GM19455 (cell line): ENCODE results near the gene CCL11.

ENCODE experiments used
- ATAC-seq: cut with Tn5 transposase; IDR thresholded peaks from one replicate; pipeline ENCODE4 v1.9.1; 2021; ENCODE audit not compliant: unreplicated experiment

The CCL11 gene

DNA sequence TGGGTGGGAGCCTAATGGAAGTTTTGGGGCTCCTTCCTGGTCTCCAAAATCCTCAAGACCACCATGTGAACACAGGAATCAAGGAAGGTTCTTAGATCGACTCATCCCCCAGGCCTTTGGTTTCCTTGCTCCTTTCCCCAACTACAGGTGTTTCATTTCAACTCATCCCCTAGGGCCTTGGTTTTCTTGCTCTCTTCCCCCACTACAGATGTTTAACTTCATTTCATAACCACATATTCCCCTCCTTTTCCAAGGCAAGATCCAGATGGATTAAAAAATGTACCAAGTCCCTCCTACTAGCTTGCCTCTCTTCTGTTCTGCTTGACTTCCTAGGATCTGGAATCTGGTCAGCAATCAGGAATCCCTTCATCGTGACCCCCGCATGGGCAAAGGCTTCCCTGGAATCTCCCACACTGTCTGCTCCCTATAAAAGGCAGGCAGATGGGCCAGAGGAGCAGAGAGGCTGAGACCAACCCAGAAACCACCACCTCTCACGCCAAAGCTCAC, at the start of gene CCL11:
Gene CCL11, plus strand, starts transcription at position 457 of the 507 bp plus-strand sequence. CDS start 67 bp downstream, outside the sequence.
- no peak for ATAC-seq

DNA sequence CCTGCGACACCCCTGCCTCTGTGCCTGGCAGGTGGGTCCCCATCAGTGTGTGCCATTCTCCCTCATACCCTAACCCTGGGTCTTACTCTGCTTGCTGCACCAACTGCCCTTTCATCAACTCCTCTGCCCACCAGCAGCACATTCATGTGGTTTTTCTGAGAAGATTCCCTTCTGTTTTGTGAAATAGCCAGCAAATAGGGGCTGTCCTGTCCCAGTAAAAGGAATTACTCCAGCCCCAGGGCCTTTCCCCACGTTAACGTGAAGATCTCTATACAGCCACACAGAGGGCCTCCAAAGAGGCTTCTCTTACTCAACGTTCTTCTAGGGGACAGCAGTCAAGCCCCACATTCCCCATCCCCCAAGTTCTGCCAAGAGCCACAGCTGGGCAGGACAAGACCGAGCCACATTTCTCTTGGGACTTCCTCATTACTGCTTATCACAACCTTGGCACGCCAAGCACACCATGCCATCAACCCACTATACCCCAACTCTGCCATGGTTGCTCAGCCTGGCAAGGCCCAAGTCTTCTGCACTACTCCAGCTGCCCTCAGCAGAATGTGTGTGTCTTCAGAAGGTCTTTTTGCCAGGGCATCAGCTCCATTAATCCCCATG, 49.2 kb upstream of the CCL11 start:
- no peak for ATAC-seq

DNA sequence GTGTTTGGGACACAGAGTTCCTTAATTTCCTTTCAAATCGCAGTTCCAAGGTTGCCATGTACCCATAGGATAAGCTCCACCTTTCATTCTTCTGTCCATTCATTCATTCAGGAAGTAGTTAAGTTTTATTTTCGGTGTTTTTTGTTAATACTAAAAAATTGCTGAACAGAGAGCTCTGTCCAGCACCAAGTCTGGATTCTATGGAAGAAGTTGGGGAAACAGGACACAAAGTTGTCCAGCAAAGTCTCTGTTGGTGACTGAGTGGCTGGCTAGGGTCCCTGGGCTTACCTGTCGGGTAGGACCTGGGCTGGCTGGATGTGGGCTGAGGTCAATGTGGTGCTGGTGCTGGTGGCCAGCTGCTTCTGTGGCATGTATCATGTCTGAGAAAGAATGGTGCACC, 48.1 kb upstream of the CCL11 start:
- no peak for ATAC-seq

DNA sequence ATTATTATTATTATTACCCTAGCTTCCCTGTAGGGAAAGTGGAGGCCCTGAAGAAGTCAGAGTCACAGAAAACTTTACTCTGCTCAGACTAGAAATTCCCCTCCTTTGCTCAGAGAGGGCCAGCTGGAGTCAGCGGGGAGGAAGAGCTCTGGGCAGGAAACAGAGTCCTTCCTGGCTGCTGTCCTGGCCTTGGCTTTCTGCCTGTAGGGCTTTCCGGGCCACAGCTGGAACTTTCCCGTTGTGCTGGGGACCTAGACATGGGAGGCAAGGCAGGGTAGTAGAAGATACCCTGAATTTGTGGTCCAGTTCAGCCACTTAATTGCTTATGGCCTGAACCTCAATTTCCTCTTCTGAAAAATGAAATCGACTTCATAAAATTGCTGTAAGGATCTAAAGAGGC, 44.5 kb upstream of the CCL11 start:
- no peak for ATAC-seq

DNA sequence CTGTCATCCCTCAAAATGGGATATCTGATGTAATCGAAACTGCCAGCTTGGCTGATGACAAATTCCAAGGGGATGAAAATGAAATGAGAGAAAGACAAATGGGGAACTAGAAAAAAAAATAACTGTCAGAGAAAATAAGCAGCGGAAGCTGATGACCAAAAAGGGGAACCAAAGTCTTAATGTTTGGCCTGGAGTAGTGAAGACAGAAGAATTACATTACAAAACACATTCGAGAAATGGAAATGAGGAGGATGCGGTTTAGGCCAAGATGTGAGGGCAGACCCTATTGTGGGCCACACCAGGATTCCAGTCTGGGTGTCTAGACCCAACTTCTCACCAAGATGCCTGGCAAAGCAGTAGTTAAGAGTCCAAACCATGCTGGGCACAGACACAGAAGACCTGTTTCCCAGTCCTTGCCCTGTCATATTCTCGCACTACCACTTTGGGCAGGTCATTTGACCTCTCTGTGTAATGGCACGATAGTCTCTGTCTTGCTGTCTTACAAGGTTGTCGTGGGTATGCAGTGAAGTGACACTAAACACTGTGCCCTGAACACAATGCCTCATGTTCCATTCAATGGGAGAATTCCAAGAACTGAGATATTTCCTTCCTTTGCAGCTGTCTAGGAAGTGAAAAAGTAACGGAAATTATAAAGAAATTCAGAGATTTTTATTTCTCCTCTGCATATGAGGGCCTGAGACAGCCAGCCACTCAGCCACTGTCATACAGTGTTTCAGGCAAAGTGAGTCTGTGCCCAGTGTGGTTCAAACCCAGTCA, 42.8 kb upstream of the CCL11 start:
- ATAC-seq: no peak

DNA sequence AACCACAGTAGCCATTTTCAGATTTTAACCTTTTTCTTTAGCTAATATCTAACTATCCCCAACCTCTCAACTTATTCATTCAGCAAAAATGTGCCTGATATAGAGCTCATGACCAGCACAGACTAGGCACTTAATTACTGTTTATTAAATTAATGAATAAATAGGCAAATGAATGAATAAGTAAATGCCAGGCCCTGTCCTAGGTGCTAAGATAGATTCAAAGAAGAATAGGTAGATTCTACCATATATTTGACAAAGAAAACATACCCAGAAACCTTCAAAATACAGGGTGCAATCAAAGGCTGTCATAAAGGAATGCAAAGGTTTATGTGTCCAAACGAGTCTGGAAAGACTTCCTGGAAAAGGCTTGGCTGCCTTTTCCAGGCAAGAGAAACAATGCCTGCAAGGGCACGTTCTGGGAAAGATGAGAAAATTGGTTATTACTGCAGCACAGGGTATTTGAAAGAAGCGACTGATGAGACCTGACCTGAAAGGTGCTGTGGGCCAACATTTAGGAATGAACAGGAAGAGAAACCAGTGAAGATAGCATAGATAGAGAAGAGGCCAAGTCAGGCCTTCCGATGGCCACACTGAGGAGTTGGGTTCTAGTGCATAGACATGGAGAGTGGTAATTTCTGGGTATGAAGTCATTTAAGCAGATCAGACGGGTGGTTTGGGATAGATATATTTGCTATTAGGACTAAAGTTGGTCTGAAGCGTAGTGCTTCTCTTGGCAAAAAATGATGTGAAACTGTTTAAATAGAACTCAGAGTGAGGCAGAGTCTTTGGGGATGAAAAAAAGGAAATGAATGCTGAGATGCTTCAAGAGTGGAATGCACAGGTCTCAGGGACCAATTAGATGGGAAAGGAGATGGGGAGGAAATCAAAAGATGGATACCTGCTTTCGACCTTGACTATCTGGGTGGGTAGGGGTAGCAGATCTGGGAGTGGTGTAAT, 41.9 kb upstream of the CCL11 start:
- no peak for ATAC-seq

DNA sequence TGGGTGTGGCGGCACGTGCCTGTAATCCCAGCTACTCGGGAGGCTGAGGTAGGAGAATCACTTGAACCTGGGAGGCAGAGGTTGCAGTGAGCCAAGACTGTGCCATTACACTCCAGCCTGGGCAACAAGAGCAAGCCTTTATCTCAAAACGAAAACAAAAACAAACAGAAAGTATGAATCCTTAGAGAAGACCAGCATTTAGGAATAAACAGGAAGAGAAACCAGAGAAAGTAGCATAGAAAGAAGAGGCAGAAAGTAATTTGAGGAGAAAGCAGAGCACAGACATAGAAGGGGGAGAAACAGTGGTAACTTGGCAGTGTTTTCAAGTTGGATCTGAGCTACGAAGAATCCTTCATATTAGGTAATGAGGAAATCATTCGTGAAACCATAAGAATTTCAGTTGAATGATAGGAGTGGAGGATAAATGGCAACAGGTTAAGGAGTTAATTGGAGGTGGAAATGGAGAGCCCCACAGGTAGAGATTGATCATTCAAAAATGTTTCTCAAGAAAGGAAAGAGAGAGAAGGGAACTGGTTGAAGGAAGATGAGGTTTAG, 40.1 kb upstream of the CCL11 start:
- ATAC-seq: no peak

DNA sequence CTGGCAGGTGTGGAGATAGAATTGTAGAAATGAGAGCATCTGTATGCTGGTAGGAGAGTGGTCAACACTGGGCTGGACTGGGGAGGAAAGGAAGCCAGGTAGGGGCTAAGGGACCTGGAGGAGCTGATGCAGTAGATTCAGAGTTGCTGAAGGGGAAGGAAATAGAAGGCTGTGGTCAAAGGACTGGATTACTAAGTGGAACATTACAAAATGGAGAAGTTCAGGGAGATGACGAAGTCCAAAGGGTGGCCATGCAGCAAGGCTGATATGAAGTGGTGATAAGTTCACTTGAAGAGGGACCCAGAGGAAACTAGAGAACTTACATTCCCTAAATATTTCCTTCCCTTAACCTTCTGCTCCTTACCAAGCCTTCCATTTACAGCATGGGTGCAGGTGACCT, 39.1 kb upstream of the CCL11 start:
- no peak for ATAC-seq

DNA sequence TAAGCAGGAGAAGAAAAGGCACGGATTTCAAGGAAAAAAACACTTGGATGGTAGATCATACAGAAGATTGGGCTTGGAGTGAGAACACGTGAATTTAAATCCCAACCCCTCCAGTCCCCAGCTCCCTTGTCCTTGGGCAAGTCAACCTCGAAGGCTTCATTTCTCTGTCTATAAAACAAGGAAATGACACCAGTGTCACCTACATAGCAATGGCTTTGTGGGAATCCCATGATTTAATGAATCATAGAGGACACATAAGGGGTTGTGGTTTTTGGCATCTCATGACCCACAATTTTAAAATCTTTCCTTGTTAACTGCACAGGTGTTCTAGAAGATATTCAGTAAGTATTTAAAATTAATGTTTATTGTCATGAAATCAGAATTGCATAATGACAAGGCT, 38.7 kb upstream of the CCL11 start:
- ATAC-seq: no peak

DNA sequence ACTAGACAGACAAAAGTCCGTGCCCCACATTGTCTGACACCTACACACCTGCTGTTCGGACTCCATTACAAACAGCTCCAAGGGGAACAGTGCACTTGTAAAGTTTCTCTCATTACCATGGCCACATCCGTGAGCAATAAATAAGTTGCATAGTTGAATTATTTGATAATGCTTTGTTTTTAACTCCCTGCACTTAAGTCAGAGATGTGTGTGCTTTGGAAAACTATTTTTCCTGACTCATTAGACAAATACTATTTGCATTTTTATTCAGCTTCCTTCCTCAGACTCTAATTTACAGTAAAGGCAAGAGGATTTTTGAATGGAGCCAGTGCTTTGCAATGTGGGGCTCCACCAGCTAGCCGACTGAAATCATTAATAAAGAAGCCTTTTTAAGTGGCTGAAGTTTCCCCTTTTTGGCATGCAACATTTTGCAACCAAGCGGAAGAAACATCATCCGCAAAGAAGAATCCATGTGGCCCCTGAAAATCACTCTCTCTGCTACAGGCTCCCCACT, 37.0 kb upstream of the CCL11 start:
- ATAC-seq: no peak

DNA sequence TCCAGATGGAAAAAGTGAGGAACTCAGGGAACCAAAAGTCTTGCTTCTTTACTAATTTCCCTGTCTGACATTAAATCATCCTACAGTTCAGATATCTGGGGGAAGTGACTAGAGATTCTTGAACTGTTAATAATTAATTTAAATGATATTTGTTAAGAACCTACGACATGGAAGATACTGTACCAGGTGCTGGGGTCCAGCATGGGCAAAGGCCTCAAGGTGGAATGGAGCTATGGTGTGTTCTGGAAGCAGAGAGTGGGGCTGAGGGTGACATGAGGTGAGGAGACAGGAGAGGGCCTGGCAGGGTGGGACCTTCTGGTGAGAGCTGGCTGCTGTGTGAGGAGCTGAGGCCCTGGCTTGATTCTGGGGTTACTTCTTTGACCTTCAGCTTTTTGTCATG, 36.5 kb upstream of the CCL11 start:
- no peak for ATAC-seq

DNA sequence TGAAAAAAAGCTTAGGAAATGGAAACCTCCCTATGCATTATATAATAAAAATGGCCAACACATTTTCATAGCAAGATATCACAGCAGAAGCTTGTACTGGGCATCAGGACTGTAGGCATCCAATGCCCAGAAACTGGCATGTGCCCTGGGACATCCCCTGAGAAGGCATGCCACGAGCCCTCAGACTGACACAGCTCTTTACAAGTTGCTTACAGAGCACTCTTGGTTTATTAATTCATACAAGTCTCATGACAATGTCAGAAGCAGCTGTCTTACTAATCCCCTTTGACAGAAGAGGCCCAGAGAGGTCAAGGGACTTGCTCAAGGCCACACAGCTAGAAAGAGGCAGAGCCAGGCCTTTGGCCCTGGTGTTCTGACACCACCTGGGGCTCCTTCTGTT, 36.1 kb upstream of the CCL11 start:
- ATAC-seq: no peak

DNA sequence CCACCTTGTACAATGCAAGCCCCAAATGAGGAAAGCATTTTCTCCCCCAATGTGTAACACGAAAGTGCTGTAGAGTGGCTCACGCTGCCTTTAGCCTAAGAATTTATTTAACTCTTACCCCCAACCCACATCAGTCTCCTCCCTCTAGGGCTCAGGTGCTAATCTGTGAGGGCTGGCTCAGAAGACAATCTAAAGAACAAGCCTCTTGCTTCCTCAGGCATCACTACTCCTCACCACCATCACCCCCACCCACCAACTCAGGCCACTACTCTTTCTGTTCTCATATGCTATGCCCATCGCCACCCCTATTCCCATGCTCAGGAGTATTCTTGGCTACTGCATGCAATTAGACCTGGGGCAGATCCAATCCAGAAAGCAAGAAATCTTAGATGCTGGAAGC, 34.4 kb upstream of the CCL11 start:
- no peak for ATAC-seq

DNA sequence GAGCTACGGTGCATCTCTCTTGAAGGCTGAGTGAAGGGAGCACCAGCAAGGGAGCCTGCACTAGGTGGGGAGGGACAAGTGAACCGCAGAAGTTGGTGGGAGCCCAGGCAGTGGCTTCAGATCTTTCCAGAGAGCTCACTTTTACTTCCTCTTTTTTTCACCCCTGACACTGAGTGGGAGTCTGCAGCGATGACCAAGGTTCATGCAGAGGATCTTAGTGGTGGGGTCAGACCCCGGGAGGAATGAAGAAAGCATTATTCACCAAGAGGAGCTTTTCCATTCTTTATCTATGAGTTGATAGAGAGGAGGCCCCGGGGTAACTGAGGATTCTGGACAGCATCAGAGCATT, 33.5 kb upstream of the CCL11 start:
- ATAC-seq: no peak

DNA sequence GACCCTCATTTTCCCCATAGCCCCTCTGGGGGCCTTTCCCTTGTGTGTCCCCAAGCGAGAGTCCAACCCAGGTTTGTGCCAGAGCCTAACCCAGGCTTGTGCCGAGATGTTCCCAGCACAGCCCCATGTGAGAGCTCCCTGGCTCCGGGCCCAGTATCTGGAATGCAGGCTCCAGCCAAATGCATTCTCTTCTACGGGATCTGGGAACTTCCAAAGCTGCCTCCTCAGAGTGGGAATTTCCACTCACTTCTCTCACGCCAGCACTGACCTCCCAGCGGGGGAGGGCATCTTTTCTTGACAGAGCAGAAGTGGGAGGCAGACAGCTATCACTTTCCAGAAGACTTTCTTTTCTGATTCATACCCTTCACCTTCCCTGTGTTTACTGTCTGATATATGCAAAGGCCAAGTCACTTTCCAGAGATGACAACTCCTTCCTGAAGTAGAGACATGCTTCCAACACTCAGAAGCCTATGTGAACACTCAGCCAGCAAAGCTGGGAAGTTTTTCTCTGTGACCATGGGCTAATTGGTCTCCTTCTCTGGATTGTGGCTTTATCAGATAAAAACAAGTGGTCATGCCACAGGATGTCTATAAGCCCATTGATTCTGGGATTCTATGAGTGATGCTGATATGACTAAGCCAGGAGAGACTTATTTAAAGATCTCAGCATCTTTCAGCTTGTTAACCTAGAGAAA, 33.0 kb upstream of the CCL11 start:
- no peak for ATAC-seq

DNA sequence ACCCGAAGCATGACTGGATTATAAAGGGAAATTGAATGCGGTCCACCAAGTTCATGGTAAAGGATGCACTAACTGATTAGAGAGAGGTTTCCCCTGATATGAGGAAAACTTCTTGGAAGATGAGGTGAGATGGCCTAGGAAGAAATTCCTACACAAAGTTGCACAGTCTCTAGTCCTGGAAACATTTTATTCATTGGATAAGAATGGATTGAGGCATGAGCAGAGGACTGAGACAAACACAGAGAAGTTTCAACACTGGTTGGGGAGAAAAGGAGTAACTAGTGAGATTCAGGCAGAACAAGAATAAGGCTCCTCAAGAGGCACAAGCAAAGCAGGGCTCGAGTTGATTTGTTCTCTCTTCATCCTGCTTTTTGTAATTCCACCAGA, 32.4 kb upstream of the CCL11 start:
- no peak for ATAC-seq

DNA sequence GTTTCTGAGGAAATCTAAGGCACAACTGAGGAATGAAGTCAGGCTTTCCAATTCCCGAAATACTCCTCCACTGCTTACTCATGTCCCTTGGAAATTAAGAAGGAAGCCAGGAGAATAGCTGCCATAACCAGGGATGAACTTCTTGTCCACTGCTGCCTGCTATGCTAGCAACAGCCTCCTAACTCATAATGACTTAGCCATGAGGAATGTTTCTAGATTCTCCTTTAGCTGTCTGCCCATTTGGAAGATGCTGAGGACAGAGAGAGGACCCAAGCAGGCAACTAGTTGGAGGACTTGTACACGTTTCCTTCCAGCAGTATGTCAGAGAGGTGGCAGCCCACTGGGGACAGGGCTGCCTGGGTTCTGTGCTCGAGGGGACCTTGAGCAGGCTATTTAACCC, 31.4 kb upstream of the CCL11 start:
- no peak for ATAC-seq

DNA sequence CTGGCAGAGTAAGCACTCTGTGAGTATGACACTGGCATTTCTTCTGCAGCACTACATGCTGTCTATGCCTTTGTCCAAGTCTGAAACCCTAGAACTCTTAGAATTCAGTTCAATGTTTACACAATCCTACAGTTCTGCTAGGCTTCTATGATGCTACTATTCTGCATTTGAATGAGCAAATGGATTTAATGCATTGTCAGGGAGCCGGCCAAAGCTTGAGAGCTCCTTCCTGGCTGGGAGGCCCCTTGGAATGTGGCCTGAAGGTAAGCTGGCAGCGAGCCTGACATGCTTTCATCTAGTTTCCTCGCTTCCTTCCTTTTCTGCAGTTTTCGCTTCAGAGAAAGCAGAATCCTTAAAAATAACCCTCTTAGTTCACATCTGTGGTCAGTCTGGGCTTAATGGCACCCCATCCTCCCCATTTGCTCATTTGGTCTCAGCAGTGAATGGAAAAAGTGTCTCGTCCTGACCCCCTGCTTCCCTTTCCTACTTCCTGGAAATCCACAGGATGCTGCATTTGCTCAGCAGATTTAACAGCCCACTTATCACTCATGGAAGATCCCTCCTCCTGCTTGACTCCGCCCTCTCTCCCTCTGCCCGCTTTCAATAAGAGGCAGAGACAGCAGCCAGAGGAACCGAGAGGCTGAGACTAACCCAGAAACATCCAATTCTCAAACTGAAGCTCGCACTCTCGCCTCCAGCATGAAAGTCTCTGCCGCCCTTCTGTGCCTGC, 30.7 kb upstream of the CCL11 start, which contains the start of gene CCL2:
Gene CCL2, plus strand, starts transcription at position 635 of the 730 bp plus-strand sequence. Its CDS starts 65 bp downstream, at position 700.
- ATAC-seq: no peak

DNA sequence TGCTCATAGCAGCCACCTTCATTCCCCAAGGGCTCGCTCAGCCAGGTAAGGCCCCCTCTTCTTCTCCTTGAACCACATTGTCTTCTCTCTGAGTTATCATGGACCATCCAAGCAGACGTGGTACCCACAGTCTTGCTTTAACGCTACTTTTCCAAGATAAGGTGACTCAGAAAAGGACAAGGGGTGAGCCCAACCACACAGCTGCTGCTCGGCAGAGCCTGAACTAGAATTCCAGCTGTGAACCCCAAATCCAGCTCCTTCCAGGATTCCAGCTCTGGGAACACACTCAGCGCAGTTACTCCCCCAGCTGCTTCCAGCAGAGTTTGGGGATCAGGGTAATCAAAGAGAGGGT, 30.2 kb upstream of the CCL11 start:
- no peak for ATAC-seq

DNA sequence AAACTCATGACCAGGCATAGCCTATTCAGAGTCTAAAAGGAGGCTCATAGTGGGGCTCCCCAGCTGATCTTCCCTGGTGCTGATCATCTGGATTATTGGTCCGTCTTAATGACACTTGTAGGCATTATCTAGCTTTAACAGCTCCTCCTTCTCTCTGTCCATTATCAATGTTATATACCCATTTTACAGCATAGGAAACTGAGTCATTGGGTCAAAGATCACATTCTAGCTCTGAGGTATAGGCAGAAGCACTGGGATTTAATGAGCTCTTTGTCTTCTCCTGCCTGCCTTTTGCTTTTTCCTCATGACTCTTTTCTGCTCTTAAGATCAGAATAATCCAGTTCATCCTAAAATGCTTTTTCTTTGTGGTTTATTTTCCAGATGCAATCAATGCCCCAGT, 29.7 kb upstream of the CCL11 start:
- no peak for ATAC-seq
